Mesodermal cell (in vitro differentiated cells): ENCODE measurements around the gene ATL1.
"Not testable (repeated sequence)": the region's sequence is repeated elsewhere in the genome, so short reads cannot be mapped to it uniquely, and the experiment has no call there.

Experiments
- H3K27ac ChIP-seq: 2 replicates; pipeline ENCODE4 v1.7.0; 2013; ENCODE audit warnings: mild to moderate bottlenecking, low read depth, low read length, moderate library complexity; ENCODE audit not compliant: severe bottlenecking
- H3K36me3 ChIP-seq: 2 replicates; pipeline ENCODE4 v1.7.1; 2013; ENCODE audit warnings: mild to moderate bottlenecking, low read length, moderate library complexity; ENCODE audit not compliant: control insufficient read depth, insufficient read depth
- H3K4me1 ChIP-seq: one replicate; pipeline ENCODE4 v1.7.1; 2013; ENCODE audit warnings: mild to moderate bottlenecking, low read length; ENCODE audit not compliant: insufficient read depth, control insufficient read depth, poor library complexity, severe bottlenecking
- H3K4me3 ChIP-seq: 2 replicates; pipeline ENCODE4 v1.7.0; 2013; ENCODE audit warnings: low read length, control low read depth, mild to moderate bottlenecking; ENCODE audit not compliant: insufficient read depth, poor library complexity, severe bottlenecking; ENCODE audit errors: extremely low read depth
- H3K9me3 ChIP-seq: 2 replicates; pipeline ENCODE4 v1.7.1; 2013; ENCODE audit warnings: mild to moderate bottlenecking, low read length, moderate library complexity; ENCODE audit not compliant: control insufficient read depth
- WGBS, 2 experiments: methylation state at CpG; one replicate each; pipeline ENCODE4 v1.1.5; 2013; ENCODE audit warnings: missing lambda C conversion rate in 2 of 2; ENCODE audit not compliant: insufficient coverage in 2 of 2; 5-methylcytosine and 5-hydroxymethylcytosine counted together

ATL1 gene

DNA sequence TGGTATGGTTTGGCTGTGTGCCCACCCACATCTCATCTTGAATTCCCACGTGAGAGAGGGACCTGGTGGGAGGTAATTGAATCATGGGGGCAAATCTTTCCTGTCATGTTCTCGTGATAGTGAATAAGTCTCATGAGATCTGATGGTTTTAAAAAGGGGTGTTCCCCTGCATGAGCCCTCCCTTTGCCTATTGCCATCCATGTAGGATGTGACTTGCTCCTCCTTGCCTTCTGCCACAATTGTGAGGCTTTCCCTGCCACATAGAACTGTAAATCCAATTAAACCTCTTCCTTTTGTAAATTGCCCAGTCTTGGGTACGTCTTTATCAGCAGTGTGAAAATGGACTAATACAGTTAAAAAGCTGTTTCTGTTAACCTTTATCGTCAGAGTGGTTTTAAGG is 21.9 kb upstream of the ATL1 start:
- 88% methylated on average over 1 of the region's 4 CpGs; no CpG with 5 or more reads in 1 of the 2 experiments for WGBS, 2 experiments
- H3K4me3 ChIP-seq, H3K36me3 ChIP-seq, H3K9me3 ChIP-seq, H3K4me1 ChIP-seq, H3K27ac ChIP-seq: not testable (repeated sequence)

DNA sequence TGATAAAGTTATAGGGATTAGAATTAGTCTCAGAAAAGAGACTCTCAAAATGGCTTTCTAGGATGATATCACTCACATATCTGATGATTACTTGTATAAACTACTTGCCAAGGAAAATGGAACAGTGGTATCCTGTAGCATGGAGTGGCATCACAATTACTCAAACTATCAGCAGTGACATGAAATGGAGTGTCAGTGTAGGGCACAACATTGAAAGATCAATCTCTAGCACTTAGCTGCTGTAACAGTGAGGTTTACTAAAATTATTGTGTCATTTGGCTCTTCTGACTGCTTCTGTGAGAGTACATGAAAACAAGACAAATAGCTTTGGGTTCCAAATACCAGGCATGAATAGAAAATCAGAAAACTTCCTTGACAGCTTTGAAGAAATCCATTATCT is 20.9 kb upstream of the ATL1 start:
- Histone ChIP-seq H3K9me3 (peaks cover 9% of the 10 kb centered on the region), H3K36me3 (no peaks in the 10 kb centered on the region), H3K27ac (no peak overlapping the region), H3K4me3 (no peak overlapping the region), H3K4me1 (no peaks in the 10 kb centered on the region)

DNA sequence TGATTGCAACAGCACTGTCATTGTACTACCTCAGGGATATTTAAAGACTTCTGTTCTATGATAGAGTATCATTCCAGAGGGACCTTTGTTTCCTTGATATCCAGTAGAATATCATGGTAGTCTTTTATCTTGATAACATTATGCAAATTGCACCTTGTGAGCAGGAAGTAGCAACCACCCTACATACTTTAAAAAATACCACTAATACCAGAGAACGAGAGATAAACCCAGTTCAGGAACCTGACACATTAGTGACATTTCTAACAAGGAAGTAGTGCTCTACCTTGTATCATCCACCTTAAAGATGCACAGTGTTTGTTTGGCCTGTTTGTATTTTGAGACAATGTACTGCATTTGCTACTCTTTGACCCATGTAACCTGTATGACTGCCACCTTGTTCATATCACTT is 18.8 kb upstream of the ATL1 start:
- Histone ChIP-seq H3K9me3 (peaks cover 9% of the 10 kb centered on the region), H3K27ac (no peak overlapping the region), H3K36me3 (no peaks in the 10 kb centered on the region), H3K4me1 (no peaks in the 10 kb centered on the region), H3K4me3 (no peak overlapping the region)
- WGBS, 2 experiments = no CpG with 5 or more reads among the region's 1 CpG

DNA sequence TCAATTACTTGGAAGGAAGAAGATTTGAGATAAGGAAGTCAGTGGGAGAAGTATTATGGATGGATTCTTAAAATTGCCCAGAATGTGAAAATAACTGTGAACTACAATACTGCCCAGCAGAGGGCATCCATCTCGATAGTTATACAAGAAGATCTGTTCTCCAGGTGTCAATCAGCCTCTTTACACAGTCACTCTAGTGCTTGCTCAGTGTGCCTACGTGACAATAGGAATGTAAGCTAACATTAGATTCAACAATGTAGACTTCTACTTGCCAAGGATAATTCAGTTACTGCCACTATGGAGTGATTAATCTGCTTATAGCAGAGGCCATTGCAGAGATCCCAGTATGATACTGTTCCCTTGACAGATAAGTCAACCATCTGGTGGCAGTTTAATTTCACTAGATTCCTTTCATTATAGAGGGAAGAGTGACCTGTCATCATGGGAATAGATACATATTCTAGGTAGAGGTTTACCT is 17.0 kb upstream of the ATL1 start:
- no peaks in the 10 kb centered on the region for H3K36me3 ChIP-seq
- 30% methylated on average over 1 to 2 of the region's 2 CpGs for WGBS, 2 experiments
- H3K9me3 ChIP-seq = peaks cover 3% of the 10 kb centered on the region
- H3K27ac ChIP-seq = no peak overlapping the region
- no peak overlapping the region for H3K4me3 ChIP-seq
- no peaks in the 10 kb centered on the region for H3K4me1 ChIP-seq

DNA sequence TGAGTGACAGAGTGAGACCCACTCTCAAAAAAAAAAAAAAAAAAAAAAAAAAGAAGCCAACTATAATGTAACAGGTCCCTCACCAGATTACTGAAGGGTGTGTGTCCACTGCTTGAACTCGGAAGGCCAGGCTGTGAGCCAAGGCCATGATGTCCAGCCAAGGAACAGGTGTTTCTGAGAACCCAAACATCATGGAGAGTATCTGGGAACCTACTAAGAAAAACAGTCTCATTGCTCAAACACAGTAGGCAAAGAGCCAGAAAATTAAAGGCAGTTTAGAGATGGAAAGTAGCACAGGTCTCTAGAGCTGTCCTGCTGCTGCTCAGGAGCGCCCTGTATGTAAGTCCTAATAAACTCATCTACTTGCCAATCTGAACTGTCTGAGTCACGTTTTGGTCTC is 15.0 kb upstream of the ATL1 start:
- H3K4me1 ChIP-seq = no peaks in the 10 kb centered on the region

DNA sequence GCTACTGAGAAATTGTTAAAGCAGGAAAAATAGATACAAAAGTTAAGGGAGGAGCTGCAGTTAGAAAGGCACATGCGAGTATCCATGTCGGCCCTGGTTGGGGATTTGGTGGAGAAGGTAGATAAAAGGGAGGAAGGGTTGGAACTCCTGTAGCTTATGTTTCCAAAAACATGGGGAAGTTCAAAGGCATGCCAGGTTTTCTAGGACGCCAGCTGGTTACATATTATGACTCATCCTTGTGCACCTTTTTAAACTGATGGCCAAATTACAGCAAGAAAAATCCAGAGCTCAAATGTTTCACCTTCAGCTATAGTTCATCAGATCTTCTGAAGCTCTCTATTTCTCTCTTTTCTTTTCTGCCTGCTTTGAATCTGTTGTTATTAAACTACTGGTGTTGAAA is 14.3 kb upstream of the ATL1 start:
- H3K36me3 ChIP-seq = no peaks in the 10 kb centered on the region
- no peak overlapping the region for H3K27ac ChIP-seq
- WGBS, 2 experiments = 88 to 93% methylated on average over 2 to 3 of the region's 3 CpGs
- no peaks in the 10 kb centered on the region for H3K4me1 ChIP-seq
- H3K9me3 ChIP-seq = no peaks in the 10 kb centered on the region
- no peak overlapping the region for H3K4me3 ChIP-seq

More for the DNA sequence above, 15.0 kb upstream of the ATL1 start:
- no peaks in the 10 kb centered on the region for H3K9me3 ChIP-seq
- no peak overlapping the region for H3K4me3 ChIP-seq
- no peak overlapping the region for H3K27ac ChIP-seq
- WGBS, 2 experiments = 90 to 95% methylated on average over 2 to 3 of the region's 3 CpGs
- H3K36me3 ChIP-seq = no peaks in the 10 kb centered on the region

DNA sequence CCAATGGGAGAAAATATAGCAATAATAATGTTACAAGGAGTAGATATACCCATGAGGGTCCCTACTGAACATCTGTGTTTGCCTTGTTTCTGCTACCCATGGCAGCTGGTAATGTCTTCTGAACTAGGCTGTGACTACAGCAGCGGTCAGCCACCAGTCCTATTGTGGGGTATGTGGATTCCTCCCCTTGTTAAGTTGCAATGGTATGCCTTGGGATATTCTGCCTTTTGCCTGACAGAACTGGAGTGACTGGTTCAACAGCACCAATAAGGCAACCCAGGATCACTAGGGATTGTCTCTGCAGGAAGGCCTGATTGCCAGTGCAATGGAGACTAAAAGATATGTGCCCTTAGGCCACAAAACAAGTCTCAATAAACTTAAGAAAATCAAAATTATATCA is 9.7 kb upstream of the ATL1 start:
- no peaks in the 10 kb centered on the region for H3K9me3 ChIP-seq
- no CpG with 5 or more reads among the region's 1 CpG for WGBS, 2 experiments
- no peaks in the 10 kb centered on the region for H3K4me1 ChIP-seq
- H3K4me3 ChIP-seq = no peak overlapping the region
- no peak overlapping the region for H3K27ac ChIP-seq
- no peaks in the 10 kb centered on the region for H3K36me3 ChIP-seq

DNA sequence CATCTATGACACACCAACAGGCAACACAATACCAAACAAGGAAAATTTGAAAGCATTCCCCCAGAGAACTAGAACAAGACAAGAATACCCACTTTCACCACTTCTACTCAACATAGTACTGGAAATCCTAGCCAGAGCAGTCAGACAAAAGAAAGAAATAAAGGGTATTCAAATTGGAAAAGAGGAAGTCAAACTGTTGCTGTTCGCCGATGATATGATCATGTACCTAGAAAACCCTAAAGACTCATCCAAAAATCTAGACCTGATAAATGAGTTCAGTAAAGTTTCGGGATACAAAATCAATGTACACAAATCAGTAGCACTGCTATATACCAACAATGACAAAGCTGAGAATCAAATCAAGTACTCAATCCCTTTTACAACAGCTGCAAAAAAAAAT is 8.1 kb upstream of the ATL1 start:
- H3K27ac ChIP-seq = no peak overlapping the region
- H3K4me1 ChIP-seq = no peaks in the 10 kb centered on the region
- H3K36me3 ChIP-seq = no peaks in the 10 kb centered on the region
- no peak overlapping the region for H3K4me3 ChIP-seq
- no peaks in the 10 kb centered on the region for H3K9me3 ChIP-seq
- WGBS, 2 experiments = 95 to 100% methylated on average over 2 to 3 of the region's 3 CpGs

DNA sequence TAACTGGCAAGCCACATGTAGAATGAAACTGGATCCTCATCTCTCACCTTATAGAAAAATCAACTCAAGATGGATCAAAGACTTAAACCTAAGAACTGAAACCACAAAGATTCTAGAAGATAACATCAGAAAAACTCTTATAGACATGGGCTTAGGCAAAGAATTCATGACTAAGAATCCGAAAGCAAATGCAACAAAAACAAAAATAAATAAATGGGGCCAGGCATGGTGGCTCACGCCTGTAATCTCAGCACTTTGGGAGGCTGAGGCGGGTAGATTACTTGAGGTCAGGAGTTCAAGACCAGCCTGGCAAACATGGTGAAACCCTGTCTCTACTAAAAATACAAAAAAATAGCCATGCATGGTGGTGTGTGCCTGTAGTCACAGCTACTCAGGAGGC is 7.1 kb upstream of the ATL1 start:
- WGBS, 2 experiments = 88% methylated on average over 3 of the region's 3 CpGs; no CpG with 5 or more reads in 1 of the 2 experiments
- not testable (repeated sequence) for H3K4me3 ChIP-seq, H3K36me3 ChIP-seq, H3K4me1 ChIP-seq, H3K27ac ChIP-seq, H3K9me3 ChIP-seq

DNA sequence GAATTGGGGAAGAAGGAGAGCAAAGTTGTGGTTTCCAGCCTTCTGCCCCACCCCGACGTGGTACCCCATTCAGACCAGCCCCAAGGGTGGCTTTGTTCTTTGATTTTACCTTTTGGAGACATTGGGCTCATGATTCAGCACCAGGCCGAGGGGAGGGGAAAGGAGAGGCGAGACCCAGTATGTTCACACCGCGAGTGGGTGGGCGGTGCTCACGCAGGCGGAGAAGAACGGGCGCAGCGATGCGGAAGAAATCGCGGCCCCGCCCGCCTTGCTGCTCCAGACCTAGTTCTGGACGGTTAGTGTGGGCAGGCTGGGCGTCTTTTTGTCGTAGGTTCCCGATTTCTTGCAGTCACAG is 963 bp downstream of the ATL1 start:
- 4 to 6% methylated on average over 15 to 17 of the region's 21 CpGs for WGBS, 2 experiments
- Histone ChIP-seq H3K4me3 (peak overlapping the region; percentile 56), H3K36me3 (no peaks in the 10 kb centered on the region), H3K27ac (peak overlapping the region; percentile 24), H3K4me1 (no peaks in the 10 kb centered on the region), H3K9me3 (no peaks in the 10 kb centered on the region)

DNA sequence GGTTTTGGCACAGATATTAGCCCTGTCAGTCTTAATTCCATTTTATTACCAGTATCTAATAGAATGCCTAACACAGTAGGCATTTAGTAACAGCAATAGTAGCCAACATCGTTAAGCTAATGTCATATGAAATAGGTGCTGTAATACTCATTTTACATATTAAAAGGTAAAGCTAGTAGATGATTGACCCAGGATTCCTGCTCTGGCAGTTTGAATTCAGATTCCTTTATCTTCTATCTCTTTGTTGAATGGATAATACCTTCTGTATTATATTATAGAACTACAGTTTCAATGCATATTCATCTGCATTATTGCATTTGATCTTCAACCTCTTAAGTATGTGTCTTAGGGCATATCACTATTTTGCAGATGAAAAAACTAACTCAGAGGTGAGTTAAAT is 2.9 kb downstream of the ATL1 start:
- H3K27ac ChIP-seq = no peak overlapping the region
- H3K4me3 ChIP-seq = no peak overlapping the region
- no peaks in the 10 kb centered on the region for H3K9me3 ChIP-seq
- H3K4me1 ChIP-seq = no peaks in the 10 kb centered on the region
- no CpG with 5 or more reads among the region's 1 CpG for WGBS, 2 experiments
- H3K36me3 ChIP-seq = no peaks in the 10 kb centered on the region
